HG02571 (cell line): Measurements from ENCODE around the gene ADAMTS8.

Experiments
- ATAC-seq: cut with Tn5 transposase; IDR thresholded peaks from one replicate; pipeline ENCODE4 v1.9.1; 2021; ENCODE audit warnings: mild to moderate bottlenecking, moderate library complexity; ENCODE audit not compliant: unreplicated experiment

Gene ADAMTS8, protein sequence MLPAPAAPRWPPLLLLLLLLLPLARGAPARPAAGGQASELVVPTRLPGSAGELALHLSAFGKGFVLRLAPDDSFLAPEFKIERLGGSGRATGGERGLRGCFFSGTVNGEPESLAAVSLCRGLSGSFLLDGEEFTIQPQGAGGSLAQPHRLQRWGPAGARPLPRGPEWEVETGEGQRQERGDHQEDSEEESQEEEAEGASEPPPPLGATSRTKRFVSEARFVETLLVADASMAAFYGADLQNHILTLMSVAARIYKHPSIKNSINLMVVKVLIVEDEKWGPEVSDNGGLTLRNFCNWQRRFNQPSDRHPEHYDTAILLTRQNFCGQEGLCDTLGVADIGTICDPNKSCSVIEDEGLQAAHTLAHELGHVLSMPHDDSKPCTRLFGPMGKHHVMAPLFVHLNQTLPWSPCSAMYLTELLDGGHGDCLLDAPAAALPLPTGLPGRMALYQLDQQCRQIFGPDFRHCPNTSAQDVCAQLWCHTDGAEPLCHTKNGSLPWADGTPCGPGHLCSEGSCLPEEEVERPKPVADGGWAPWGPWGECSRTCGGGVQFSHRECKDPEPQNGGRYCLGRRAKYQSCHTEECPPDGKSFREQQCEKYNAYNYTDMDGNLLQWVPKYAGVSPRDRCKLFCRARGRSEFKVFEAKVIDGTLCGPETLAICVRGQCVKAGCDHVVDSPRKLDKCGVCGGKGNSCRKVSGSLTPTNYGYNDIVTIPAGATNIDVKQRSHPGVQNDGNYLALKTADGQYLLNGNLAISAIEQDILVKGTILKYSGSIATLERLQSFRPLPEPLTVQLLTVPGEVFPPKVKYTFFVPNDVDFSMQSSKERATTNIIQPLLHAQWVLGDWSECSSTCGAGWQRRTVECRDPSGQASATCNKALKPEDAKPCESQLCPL

GRCh38 chr11:130428316-130429119 lies at the start of gene ADAMTS8:
Gene ADAMTS8, minus strand, starts transcription at chr11:130428609. Its CDS starts 323 bp downstream, at chr11:130428286.
- no peak for ATAC-seq

DNA sequence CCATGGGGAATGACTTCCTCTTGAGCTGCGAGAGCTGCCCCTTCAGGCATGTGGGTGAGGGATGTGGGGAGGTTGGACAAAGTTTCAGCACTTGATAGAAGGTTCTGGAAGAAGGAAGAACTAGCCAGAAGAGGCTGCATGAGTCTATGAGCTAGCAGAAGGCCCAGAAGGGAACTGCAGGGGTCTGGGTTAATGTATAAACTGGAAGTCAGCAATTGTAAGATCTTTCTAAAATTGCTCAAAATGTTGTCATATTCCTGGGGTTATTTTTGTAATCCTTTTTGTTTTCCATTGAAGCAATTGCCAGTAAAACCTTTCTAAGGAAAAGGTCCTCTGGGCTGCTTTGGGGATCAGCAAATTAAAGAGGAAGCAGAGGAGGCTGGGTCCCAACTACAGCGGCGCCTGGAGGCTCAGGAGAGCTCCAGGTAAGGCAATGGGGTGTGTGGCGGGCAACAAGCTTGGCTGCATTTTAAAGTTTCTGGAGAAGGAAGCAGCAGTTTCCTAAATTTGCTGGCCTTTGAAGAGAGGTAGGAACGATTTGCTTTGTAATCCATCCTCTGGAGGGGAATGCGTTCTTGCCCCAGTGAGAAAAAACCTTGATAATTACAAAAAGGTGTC lies 49.3 kb upstream of the ADAMTS8 start:
- no peak for ATAC-seq

DNA sequence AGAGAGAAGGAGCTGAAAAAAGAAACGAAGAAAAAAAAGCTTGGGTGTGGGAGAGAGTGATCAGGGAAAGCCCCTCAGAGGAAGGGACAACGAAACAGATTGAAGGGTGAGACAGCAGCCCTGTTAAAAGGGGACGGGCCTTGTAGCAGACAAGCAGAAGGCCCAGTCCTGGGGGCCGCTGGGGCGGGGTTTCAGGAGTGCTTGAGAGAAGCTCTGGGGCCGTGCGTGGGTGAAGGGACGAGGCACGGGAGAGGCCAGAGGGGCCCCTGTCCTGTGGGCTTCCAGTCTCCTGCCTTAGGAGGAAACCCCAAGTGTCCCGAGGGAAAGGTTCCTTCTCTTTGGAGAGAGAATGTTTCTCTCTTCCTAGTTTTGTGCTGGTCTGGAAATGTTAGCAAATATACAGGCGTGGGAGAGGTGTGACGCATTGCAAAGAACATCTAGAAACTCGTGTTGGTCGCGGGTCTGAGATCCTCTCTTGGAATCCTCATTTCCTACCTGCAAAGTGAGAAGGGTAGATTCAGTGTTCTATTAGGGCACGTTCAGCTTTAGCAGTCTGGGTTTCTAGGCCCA lies 48.6 kb upstream of the ADAMTS8 start:
- ATAC-seq: no peak

- ATAC-seq: no peak
Observed at GRCh38 chr11:130476200-130476921, 48.0 kb upstream of the ADAMTS8 start.

DNA sequence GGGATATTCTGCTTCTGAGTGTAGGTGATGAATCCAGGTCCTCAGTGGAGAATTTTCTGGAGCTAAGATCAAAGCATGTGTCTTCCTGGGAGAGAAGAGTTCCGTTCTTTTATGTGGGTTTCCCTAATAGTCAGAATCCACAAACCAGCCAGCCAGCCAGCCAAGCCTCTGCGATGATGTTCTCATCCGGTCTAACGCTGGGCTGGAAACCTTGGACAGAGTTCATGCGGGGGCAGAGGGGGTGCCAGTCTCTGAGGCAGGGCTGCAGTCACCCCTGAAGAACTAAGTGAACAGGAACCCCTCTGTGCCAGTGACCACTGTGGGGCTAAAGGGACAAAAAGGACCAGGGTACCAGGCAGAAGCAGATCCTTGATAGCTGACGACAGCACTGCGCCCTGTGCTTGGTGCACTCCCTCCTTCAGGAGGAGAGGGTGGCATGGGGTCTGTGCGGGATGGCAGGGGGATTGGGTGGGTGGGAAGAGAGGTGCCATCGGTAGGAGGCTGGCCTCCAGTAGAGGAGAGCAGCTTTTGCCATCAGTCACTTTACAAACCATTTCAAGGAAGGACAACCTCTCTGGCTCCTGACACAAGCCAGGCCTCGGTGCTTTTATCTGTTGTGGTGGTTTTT lies 47.1 kb upstream of the ADAMTS8 start:
- ATAC-seq: no peak

DNA sequence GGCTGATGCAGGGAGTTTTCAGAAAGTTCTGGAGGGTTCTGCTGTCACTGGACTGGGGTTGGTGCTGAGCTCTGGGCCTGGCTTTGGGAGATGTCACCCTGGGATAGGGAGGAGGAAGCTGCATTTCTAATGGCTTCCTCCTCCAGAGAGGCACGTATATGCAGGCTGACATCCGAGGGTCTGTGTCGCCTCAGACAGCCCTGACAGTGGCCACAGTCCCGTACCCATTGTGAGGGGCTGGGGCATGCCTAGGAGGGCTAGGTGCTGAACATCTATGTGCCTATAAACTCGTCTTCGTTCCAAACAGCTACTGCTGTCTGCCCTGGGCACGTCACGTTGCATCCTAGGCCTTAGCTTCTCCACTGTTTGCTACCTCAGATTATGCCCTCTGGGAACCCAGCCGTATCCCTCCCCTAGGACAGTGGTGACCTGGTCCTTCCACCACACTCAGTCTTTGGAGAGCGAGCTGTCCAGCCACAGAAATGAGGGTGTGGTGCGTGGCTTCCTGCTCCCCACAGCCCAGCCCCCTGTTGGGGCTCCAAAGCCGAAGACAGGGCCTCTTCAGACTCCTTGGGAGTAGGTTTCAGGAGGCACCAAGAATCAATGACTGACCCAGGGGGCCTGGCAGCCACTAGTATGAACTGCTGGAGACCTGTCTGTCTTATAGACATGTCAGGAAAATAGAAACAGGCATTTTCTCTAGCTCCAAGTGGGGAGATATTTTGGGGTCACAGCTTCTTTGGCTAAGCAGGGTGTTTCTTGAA lies 46.4 kb upstream of the ADAMTS8 start:
- no peak for ATAC-seq

DNA sequence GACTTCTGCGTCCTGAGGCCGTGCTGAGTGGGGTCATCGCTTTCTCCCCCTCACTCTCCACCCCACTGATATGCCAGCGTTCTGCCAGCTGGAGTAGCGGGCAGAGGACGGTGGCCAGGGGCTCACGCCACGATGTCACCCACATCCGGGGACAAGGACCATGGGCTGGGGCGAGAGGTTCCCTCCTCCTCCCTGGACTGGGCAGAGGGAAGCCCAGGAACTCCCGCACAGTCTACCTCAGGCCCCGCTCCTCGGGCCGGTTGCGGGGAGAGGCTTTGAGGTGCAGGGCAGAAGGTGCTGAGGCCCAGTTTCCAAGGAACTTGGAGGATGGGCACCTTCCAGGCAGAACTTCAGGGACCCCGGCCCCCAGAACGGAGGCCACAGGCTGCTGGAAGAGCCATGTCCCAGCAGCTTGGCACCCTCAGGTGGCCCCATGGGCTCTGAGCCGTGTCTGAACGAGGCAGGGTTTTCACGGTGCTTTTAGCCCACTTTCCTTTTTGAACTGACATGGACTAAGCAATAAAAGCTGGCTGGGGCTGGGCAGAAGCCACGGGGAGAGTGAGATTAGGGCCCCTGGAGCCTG lies 45.5 kb upstream of the ADAMTS8 start:
- no peak for ATAC-seq

GRCh38 chr11:130473056-130473794 lies 44.8 kb upstream of the ADAMTS8 start:
- ATAC-seq: no peak

DNA sequence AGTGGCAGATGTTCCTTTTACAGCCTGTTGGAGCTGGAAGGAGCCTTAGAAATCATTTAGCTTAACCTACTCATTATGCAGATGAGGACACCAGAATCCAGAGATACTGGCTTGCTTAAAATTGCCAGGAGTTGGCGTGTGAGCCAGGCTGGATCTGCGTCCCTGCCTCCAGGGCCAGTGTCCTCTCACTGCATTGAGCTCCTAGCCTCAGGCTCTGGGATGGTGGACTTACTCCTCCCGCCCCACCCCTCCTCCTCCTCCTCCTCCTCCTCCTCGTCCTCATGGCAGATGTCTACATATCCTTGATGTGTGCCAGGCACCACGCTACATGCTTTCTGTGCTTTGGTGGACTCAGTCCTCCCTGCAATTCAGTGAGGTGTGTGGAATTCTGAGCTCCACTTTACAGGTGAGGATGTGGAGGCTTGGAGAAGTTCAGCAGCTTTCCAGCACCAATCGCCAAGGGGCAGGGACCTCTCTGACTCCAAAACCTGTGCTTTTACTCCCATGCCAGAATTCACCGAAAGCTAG lies 44.1 kb upstream of the ADAMTS8 start:
- ATAC-seq: no peak

- ATAC-seq: no peak
Observed at GRCh38 chr11:130471731-130472433, 43.5 kb upstream of the ADAMTS8 start.

- no peak for ATAC-seq
Observed at GRCh38 chr11:130470832-130471706, 42.7 kb upstream of the ADAMTS8 start.

DNA sequence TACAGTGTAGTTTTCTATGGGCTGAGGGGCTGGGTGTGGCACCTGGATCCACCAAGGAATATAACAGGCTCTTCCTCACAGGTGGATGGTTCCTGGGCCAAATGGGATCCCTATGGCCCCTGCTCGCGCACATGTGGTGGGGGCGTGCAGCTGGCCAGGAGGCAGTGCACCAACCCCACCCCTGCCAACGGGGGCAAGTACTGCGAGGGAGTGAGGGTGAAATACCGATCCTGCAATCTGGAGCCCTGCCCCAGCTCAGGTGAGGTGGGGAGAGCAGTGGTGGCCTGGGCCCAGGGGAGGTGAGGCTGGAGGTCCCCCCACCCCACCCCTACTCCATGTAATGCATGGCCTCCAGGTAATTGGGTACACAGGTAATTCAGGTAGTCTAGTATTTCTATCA lies 40.8 kb upstream of the ADAMTS8 start:
- no peak for ATAC-seq

DNA sequence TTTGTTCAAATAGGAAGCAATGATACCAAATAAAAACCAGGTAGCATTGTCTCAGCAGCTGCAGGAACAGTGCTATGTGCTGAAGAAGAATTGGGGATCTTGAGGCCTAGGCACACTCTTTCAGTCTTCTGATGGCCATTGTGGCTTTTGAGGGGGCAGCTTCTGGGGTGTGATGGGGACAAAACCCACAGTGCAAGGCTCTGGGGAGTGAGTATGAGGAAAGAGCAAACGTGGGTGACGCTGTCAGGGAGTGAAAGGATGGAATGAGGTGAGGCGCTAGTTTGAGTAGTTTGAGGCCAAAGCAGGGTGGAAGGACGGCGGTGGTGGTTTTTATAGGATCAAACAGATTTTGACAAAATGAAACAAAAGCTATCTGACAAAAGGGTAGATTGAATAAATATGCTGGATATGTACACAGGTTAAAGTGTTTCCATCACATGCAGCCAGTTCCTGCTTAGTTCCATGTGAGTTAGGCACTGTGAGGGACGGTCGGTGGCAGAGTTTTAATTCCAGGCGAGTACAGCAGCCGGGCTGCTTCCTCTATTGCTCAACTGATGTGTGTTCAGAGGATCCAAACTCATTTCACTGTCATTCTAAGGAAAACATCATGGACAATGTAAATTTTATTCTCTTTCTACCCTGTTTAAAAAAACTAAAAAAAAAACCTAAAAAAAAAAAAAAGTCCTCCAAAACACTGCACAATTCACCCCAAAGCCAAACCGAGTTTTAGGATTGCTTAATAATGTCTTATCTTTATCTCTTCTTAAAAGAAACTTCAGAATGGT lies 38.9 kb upstream of the ADAMTS8 start:
- no peak for ATAC-seq

DNA sequence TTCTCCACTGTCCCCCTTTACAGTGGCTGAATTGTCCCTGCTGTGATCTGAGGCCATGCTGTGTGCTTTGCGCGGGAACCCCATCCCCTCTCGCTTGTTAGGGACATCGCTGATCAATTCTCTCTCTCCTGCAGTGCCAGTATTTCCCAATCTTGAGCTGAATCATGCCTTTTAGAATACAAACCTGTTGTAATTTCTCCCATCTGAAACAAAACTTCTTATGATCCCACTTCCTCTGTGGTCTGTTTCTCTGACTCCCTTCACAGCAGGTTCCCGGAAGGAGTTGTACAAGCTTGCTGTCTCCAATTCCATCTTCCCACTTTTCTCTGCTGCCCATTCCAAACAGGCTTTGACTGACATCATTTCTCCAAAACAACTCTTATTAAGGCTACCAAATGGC lies 36.9 kb upstream of the ADAMTS8 start:
- ATAC-seq: no peak

DNA sequence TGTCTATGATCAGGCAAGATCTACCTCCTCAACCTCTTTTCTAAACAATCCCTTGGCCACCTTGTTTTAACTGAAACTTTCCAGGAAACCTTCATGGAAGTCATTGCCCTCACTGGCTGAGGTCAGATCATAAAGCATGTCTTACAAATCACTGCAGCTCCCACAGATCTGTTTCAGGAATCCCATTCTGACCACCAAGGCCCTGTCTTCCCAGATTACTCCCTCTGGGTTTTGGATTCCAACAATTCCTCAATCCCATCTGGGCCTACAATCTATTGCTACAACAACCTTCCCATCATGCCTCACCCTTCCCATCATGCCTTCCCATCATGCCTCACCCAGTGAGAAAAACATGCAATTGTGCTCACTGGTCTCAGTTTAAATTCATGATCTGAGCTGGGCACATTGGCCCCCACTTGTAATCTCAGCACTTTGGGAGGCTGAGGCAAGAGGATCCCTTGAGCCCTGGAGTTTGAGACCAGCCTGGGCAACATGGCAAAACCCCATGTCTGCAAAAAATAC lies 35.9 kb upstream of the ADAMTS8 start:
- ATAC-seq: no peak
